Measurements from ENCODE around the gene GABRB1.

- TF ChIP-seq CTCF (IDR thresholded peaks at IDR 0.05; ENCODE audit: borderline replicate concordance, extremely low read depth, low read length, poor library complexity, severe bottlenecking) (no peak), EZH2 (IDR thresholded peaks at IDR 0.05; ENCODE audit: borderline replicate concordance, low read depth, low read length, severe bottlenecking) (no peak)
Measured at GRCh38 chr4:47326025-47326424, 294.7 kb downstream of the GABRB1 start.

All from DND-41 (cell line).